Limb (tissue), 2 donors: ENCODE results near the gene JAG1.

ENCODE experiments used
- DNase-seq, 2 donors: peaks; one replicate each; pipeline ENCODE4 v3.0.0-alpha.2; 2016; ENCODE audit errors: extremely low spot score in 2 of 2

Gene JAG1

DNA sequence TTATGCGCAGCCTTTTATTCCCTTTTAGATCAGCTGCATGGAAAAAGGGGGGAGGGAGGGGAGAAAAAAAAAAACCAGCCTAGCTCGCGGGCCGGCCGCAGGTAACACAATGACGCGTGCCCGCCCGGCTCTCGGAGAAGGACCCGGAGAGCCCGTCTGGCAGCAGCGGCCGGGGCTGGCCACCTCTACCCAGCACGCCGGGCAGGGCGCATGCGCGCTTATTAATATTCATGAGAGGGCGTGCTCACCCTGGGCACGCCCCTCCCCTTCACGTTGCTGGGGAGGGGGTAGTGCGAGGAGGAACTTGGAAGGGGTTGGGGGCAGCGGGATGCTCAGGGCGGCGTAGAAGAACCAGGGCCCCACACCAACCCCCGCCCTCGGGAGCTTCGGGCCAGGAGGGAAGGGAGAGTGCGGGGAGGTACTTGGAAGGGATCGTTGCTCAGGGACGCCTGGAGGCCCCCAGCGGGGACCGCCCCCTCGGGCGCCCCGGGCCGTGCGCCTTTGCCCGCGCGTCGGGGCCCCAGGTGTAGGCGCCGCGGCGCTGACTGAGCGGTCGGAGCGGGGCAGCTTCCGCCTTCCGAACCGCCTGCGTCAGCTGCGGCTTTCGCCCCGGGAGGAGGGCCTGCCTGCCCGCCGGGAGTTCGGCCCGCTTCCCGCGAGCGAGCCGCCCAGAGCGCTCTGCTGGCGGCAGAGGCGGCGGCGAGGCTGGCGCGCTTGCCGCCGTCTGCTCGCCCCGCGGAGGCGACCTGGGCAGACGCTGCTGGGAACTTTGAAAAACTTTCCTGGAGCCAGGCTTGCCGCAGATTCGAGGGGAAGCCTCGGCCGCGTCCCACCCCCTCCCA, at the start of gene JAG1:
TSS of gene JAG1 (minus strand) at position 158 of the 842 bp plus-strand sequence. CDS start 469 bp downstream, outside the sequence.
- peak; percentile 94 to 97 for DNase-seq

DNA sequence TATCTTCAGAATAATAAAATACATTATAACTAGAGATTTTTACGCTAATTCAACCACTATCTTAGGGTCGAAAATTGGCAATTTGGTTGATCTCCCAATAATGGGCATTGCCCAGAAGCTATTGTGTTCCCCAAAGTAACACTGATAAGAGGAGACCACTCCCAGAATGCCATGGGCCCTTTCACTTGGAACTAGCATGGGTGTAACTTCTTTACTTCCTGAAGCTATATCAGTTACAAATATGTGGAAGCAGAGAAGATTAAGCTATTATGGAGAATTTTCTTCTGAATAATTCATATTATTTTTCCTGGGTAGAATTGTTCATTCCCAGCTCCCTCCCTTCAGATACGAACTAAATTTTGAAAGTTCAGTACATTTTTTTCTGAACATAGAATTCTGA, 48.2 kb upstream of the JAG1 start:
- DNase-seq = no peak

DNA sequence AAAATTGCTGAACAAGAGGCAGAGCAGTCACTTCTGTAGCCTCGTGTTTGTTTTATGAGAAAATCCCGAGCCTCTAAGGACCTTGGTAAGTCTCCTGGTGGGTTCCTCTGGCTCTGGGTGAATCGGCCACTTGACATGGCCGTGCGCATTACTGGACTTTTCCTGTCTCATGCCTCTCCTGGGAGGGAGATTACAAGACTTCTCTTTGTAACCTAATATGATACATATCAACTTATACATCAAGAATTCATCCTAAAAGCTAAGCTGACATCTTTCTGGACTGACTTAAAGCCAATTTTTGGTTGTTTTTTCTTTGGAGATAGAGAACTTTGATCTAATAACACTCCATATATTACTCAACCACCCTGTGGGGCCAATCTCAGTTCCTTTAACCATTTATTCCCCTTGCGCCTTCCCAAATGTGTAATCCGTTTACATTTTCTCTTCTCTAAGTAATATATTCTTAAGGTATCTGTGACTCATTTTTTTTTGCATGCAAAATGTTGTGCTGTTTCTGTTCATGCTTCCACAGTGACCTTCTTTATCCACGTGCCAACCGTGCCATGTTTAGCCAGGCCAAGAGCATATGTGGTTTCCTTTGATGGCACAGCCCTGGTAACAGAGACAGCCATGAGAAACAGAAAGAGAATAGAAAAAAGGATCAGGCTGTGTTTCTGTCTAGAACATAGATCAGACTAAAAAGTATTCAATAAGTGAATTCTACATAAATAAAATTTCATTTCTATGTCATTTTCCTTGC, 47.5 kb upstream of the JAG1 start:
- no peak for DNase-seq

DNA sequence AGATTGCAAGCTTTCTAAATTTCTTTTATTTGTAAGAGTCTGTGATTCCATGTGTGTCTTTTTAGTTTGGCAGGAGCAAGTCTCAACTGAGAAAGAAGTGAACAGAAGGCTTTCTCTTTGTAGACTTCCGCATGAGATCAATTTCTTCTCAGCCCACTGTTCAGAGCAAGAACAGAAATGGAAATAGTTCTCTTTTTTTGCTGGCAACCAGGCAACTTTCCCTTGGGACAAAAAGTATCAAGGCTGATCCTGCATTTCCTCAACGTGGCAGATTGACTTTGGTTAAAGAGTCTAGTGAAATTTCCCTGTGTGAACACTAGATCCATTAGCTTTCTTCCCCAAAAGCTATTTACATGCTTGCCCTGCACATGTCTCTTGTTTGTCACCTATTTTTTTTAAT, 46.8 kb upstream of the JAG1 start:
- no peak for DNase-seq

DNA sequence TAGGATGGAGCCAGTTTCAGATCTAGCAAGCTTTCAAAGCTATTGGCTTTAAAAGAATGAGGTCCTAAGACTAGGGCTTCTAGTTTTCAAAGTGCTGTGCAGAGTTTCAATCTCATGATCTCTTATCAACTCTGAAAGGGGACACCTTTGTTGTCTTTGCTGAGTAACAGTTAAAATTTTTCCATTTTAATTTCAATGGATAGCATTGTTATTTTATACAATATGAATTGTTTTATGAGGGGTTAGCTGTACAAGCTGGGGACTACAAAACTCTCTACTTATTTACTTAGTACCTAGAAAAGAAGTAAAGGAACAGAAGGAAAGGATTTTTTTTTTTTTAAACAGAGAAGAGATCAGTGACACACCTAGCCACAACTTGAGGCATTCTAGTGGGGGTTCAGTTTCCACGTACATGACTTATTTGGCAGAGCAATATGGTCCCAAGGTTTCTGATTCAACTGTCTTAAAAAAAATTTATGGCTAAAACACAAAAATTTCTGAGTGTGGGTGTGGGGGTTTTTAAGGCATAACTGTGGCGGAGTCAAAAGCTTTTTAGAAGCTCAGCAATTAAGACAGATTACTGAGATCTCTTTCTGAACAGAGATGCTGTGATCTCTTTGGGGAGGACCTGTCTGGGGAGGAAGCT, 46.1 kb upstream of the JAG1 start:
- DNase-seq = no peak

DNA sequence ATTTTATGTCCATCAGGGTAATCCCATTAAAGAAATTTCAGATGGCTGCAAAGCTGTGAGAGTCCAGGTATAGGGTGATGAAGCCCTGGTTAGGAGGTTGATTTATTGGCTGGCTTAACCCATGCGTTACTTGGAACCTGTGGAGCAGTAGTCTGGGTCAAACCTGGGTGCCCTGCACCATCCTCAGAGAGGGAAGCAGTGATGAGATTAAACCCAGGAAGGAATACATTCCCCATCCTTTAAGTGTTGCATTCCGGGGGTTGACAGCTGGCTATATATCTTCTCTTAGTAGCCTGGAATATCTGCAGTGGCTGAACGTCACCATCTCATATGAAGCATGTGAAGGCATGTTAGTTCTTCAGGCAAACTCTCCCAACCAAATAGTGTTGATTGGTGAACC, 44.9 kb upstream of the JAG1 start:
- DNase-seq = no peak

DNA sequence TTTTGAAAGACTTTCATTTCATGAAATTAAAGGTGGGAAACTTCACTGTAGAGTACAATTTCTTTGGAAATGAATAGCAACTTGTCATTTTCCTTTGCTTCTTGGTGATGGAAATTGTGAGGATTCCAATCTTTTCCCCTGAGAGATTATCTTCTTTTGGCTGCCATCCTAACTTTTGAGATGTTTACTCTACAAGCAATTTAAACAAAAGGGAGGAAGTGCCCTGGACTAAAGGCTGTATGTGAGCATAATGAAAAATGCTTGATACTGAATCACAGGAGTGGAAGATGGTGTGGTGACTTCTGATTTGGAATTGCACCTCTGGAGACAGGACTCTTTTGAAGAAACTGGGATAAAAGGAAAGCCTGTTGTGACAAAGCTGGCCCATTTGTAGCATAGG, 43.1 kb upstream of the JAG1 start:
- DNase-seq = peak in 1 of 2 donors; percentile 34

DNA sequence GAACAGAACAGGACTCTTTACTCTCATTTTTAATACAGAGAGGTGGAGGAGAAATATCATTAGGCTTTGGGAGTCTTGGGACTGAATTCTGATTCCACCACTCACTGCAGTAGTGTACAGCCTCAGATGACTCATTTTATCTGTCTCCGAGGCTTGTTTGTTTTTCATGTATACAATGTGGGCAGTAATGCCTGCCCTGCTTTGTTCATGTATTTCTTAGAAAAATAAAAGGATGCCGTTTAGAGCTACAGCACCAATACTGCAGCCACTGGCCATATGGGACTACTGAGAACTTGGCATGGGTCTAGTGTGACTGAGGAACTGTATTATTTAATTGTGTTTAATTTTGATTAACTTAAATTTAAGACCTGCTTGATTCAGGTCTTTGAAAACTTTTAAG, 41.2 kb upstream of the JAG1 start:
- DNase-seq = no peak

DNA sequence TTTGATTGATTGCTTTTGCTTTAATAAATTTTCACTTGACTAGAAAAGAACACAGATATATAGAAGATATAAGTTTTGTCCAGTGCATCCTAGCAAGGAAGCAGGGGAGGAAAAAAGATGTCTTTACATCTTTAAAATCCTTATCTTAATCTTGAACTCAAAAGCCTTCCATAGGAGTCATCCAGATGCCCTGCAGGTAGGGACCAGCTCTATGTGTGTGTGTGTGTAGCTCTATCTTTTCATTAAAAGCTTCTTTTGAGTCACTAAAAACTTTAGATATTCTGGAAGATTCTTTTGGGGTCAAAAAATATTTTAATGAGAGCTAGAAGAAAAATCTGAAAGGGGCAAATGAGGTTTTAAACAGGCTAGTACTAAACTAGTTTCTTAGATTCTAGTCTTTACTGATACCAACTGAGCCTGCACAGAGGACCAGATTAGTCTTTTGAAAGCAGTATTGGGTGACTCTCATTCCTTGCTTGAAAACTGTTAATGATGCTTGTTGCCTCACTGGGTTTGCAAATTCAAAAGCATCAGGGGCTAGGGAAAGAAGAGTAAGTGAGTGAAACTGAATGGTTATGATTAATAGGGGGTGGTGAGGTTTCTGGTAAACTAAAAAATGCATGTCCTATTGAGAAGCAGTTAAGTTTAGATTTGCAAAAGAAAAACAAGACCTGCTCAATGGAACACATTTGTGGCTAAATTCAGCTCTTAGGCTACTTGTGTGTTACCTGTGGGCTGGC, 40.6 kb upstream of the JAG1 start:
- DNase-seq = no peak

DNA sequence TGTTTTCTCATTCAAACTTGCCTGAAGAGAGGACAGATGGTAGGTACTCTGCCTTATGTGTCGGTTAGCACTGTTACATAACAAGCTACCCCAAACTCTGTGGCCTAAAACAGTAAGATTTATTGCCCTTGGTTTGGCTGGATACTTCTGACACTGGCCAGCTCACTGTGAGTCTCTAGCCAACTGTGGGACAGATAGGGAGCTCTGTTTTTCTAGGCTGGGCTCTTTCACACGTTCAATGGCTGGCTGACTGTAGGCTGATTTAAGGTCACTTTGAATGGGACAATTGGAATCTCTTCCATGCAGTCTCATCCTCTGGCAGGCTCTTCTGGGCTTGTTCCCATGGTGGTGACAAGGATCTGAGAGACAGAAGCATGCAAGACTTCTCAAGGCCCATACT, 39.4 kb upstream of the JAG1 start:
- DNase-seq = no peak

DNA sequence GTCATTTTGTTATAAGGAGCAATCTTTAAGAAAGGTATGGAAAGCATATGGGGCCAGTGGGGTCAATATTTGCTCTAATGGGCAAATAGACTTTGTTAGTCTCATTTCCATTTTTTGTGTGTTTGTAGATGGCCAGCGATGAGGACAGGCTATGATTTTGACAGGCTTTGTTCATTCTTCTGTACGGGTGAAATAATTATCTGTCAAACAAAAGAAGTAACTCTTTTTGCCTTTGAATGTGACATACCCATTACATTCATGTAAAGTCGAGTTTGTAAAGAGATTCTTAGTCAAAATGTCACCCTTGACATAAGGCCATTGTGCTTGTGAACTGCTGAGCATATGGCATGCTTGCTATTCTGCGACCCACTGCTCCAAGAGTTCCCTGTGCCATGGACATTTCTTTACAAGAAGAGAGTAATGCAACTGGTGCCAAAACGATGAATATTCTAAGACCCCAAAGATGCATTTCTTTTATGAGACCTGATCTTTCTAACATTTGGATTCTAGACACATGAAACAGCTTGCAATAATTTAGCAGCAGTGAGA, 38.2 kb upstream of the JAG1 start:
- no peak for DNase-seq

DNA sequence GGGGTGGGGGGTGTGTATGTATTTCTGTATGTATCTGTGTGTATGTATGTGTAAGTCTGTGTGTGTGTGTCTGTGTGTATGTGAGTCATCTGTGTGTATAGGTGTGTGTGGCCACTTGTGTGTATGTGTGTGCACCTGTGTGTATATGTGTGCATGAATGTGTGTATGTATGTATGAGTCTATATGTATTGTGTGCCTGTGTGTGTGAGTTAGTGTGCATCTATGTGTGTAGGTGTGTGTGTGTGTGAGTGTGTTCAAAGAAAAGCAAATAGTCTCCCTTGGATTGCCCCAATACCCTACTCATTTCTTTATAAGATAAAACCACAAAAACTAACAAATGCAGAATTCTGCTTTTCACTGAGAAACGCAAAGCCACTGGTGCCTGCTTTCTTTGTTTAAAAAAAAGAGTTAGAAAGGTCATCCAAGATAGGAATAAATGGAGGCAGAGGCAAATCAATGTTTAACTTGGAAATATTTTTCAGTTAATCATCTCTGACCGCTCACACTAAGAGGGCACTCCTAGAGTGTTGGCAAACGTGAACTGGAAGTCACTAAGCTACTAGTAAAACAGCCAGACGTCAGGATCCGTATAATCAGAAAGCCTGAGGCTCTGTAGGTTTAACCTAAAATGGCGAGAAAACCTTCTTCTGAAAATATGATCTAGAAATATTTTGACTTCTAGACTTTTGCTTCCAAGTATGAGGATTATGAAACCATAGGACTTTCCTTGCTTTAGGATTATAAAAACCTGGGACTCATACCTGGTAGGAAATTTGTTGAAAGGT, 37.4 kb upstream of the JAG1 start:
- no peak for DNase-seq

DNA sequence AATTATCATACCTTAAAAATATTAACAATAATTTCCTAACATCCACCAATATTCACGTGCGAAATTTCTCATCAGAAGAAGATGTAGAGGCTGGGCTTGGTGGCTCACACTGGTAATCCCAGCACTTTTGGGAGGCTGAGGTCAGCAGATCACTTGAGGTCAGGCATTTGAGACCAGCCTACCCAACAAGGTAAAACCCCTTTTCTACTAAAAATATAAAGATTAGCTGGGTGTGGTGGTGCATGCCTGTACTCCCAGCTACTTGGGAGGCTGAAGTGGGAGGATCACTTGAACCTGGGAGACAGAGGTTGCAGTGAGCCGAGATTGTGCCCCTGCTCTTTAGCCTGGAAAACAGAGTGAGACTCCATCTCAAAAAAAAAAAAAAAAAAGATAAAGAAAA, 36.1 kb upstream of the JAG1 start:
- DNase-seq = no peak

DNA sequence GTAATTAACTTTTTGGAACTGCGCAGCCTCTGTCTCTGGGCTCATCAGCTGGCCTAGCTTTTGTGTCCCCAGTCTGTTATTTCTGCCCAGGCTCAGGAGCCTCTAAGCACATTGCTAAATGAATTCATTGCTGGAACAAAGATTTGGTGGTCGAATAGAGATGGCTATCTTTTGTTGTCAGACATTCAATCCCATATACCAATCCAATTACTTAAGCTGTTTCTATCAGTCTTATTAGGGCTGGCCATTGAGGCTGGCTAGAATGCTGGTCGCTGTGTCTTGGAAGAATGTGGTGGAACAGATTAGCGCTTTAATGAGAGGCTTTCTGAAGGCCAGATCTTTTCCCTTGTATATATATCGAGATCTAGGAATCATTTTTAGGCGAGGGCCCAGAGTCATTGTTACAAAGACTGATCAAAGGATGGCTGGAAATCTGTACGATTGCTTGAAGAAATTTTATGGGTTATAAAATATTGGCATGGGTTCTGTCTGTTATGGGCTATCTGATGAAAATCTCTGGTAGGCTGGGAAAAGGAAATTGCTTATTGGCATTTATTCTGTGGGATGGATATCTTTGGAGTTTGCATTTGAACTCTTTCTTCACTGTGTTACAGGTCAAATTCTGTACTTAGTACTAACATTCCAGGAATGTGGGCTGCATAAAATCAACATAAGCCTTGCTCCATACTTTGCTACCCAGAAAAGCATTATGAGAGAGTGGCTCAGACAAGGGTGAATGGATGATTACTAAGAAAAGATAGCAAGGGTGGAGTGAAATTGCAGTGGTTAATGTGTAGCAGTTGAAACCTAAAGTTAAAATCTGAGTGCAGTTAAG, 34.8 kb upstream of the JAG1 start:
- no peak for DNase-seq

DNA sequence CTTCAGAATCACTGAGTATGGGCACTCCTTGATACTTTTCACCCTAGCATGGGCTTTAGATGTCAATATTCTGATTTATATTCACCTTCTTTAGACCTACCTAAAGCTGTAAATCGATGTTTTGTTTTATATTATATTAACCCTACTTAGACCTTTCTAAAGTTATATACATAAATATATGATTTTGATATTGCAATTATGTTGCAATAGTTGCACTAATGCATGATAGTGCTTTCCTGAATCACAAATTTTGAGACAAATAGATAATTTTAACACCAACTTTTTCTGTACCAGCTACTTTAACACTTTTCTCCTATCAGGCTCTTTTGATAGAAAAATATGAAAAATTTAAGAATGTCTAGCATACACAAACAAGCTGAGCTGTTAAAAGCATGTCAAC, 34.0 kb upstream of the JAG1 start:
- no peak for DNase-seq

DNA sequence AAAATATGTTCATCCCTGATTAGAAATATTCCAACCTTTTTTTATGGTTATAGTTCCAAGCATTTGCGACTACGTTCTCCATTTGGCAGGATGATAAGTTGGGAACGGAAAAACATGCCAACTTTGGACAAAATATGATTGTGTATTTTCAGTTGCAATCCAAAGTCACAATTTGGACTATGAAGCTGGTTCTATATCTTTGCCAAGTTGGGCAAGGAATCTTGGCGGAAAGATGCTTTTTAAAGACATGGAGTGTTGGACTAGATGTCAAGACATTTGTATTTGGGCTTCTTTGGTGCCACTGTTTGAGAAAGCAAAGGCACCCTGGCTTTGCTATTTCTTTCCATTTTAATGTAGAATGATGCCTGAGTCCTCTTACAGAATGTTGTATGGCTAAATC, 33.3 kb upstream of the JAG1 start:
- no peak for DNase-seq

DNA sequence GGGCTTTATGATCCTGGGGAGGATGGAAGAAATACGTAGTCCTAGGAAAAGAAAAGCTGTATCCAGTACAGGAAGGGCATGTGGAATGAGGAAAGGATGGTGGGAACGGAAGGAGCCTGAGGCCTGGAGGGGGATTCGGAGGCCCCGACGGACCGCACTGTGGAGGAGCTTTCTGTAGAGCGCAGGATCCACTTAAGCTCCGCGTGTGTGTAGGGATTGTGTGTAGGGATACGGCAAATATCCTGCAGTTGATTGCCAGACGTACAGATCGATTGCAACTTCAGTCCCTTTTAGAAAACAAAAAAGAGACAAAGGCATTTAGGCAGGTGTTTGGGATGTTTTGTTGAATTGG, 32.6 kb upstream of the JAG1 start:
- no peak for DNase-seq

DNA sequence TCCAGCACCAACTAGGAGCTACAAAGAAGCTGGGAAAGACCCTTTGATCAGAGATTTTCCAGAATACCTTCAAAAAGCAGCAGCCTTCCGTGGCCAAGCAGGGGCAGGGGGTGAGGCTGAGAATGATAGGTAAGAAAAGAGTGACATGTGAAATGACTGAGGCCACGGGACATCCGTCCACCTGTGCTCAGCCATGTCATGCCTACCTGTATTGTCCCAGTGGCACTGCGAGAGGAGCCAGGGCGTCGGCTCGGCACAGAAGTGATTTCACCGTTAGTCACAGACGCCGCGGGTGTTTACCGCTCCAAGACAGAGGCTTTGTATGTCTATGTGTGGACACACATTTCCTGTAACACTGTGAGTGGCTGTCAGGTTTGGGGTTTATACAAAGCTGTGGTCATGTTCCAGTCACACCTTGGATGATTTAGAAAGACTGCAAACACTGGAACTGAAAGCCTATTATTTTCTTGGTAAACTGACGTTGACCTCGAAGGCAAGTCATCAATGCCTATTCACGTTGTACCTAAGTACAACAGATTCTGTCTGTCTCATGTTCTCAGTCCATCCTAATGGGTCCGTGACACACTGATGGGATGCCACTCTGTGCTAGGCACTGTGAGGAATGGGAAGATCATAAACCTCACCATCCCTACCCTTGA, 32.1 kb upstream of the JAG1 start:
- no peak for DNase-seq

DNA sequence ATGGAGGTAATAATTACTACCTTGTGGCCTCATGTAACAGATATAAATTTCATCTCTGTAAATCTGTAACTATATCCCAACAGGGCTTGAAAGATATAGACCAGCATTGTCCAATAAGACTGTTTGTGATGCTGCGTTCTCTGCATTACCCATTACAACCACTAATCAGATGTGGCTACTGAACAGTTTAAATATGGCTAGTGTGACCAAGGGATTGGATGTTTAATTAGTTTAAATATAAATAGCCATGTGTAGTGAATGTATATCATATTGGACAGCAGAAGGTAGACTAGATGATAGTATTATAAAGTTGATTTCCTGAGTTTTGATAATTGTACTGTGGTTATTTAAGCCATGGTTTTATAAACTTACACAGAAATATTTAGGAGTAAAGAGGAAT, 27.8 kb upstream of the JAG1 start:
- no peak for DNase-seq
